SK-N-SH (cell line): ENCODE data around the gene DOCK8. TPM values are rescaled to one million over a fixed set of nuclear protein-coding genes. Genes with fewer than 3 reads are reported as not detected.

Source experiments
- CTCF ChIA-PET: fragments of 300-600, 350-600 bp; formaldehyde crosslinking; extraction: SDS; loops from one replicate; lab custom pipeline; 2021; lab: Yijun Ruan, JAX
- POLR2A ChIA-PET: fragments of 350-600 bp; sonication (Branson Sonifier 250); formaldehyde crosslinking; extraction: SDS; loops from one replicate; lab custom pipeline; 2020; ENCODE audit warnings: antibody characterized with exemption, inconsistent platforms; lab: Yijun Ruan, JAX
- DNase-seq: peaks from one replicate; pipeline ENCODE4 v3.0.0; 2012
- H2AFZ ChIP-seq: fragments of 200-600 bp; sonication (generic); 2 replicates; pipeline ENCODE4 v1.8.1; 2016; ENCODE audit warnings: antibody characterized with exemption, mild to moderate bottlenecking, low read depth
- H3F3A ChIP-seq: fragments of 200-600 bp; sonication (generic); replicated peaks from 2 replicates; pipeline ENCODE3; 2016; ENCODE audit warnings: antibody characterized with exemption, mild to moderate bottlenecking; ENCODE audit not compliant: insufficient read depth
- H3K27ac ChIP-seq, 2 experiments: fragments of 200-500 bp in 1 of 2; fragments of 200-600 bp in 1 of 2; sonication (Bioruptor generic) in 1 of 2; sonication (generic), shearing (Covaris generic) in 1 of 2; 2 replicates each; pipeline versions ENCODE4 v1.5.1 to v1.6.1; 2014 to 2016; ENCODE audit warnings: low read depth in 2 of 2, inconsistent platforms in 1 of 2, low read length in 1 of 2, mild to moderate bottlenecking in 1 of 2, mixed read lengths in 1 of 2
- H3K27me3 ChIP-seq: fragments of 200-600 bp; sonication (generic), shearing (Covaris generic); 2 replicates; pipeline ENCODE4 v1.6.1; 2016; ENCODE audit warnings: mixed run types; ENCODE audit not compliant: insufficient read depth
- H3K36me3 ChIP-seq, 2 experiments: fragments of 200-500 bp in 1 of 2; fragments of 200-600 bp in 1 of 2; sonication (Bioruptor generic) in 1 of 2; sonication (generic) in 1 of 2; replicated peaks in 1 of 2; 2 replicates each; pipeline versions ENCODE3 to v1.5.1; 2014 to 2016; ENCODE audit warnings: low read length in 1 of 2, mild to moderate bottlenecking in 1 of 2; ENCODE audit not compliant: insufficient read depth in 2 of 2, control insufficient read depth in 1 of 2
- H3K4me1 ChIP-seq, 2 experiments: fragments of 200-500 bp in 1 of 2; fragments of 200-600 bp in 1 of 2; sonication (Bioruptor generic) in 1 of 2; sonication (generic), shearing (Covaris generic) in 1 of 2; 2 replicates each; pipeline versions ENCODE4 v1.5.1 to v1.6.1; 2014 to 2016; ENCODE audit warnings: low read depth in 1 of 2, low read length in 1 of 2, mixed run types in 1 of 2; ENCODE audit not compliant: insufficient read depth in 2 of 2, control insufficient read depth in 1 of 2
- H3K4me2 ChIP-seq: fragments of 200-600 bp; sonication (generic), shearing (Covaris generic); 2 replicates; pipeline ENCODE4 v1.6.1; 2017; ENCODE audit warnings: mixed run types
- H3K4me3 ChIP-seq, 2 experiments: fragments of 200-500 bp in 1 of 2; fragments of 200-600 bp in 1 of 2; sonication (Bioruptor generic) in 1 of 2; sonication (generic), shearing (Covaris generic) in 1 of 2; 2 replicates each; pipeline versions ENCODE4 v1.5.1 to v1.8.1; 2014 to 2016; ENCODE audit warnings: low read depth in 2 of 2, inconsistent platforms in 1 of 2, low read length in 1 of 2, mild to moderate bottlenecking in 1 of 2, mixed read lengths in 1 of 2, moderate library complexity in 1 of 2
- H3K79me2 ChIP-seq: fragments of 200-600 bp; sonication (generic); 2 replicates; pipeline ENCODE4 v1.8.1; 2017; ENCODE audit warnings: mild to moderate bottlenecking; ENCODE audit not compliant: insufficient read depth
- H3K9ac ChIP-seq: fragments of 200-600 bp; sonication (generic); 2 replicates; pipeline ENCODE4 v1.6.1; 2017; ENCODE audit warnings: mixed run types
- H3K9me2 ChIP-seq: fragments of 200-600 bp; sonication (generic); 2 replicates; pipeline ENCODE4 v1.6.1; 2017; ENCODE audit warnings: mixed run types
- H3K9me3 ChIP-seq: fragments of 200-600 bp; sonication (generic); 2 replicates; pipeline ENCODE4 v1.6.1; 2017; ENCODE audit warnings: mixed run types, mild to moderate bottlenecking, moderate library complexity
- H4K20me1 ChIP-seq: fragments of 200-600 bp; sonication (generic); 2 replicates; pipeline ENCODE4 v1.6.1; 2017; ENCODE audit warnings: mild to moderate bottlenecking, mixed run types; ENCODE audit not compliant: insufficient read depth
- CHD2 ChIP-seq: fragments of 150-350 bp; IDR thresholded peaks from 2 replicates; pipeline ENCODE4 v1.6.1; 2018; ENCODE audit warnings: low read length; ENCODE audit not compliant: partially characterized antibody
- ELF1 ChIP-seq: IDR thresholded peaks from 2 replicates; pipeline ENCODE4 v1.4.0; 2012
- EP300 ChIP-seq, 2 experiments: IDR thresholded peaks; 2 replicates each; pipeline versions ENCODE4 v1.4.0 to v1.6.1; 2012; ENCODE audit warnings: borderline replicate concordance in 1 of 2, low read depth in 1 of 2, low read length in 1 of 2
- FOSL2 ChIP-seq: IDR thresholded peaks from 2 replicates; pipeline ENCODE4 v1.4.0; 2012; ENCODE audit warnings: low read depth, mild to moderate bottlenecking, moderate library complexity, borderline replicate concordance
- FOXM1 ChIP-seq: IDR thresholded peaks from 2 replicates; pipeline ENCODE4 v1.4.0; 2012; ENCODE audit warnings: low read depth, mild to moderate bottlenecking
- GATA2 ChIP-seq: sonication (generic); formaldehyde crosslinking; IDR thresholded peaks from 2 replicates; pipeline ENCODE4 v1.5.0; 2020; ENCODE audit warnings: mild to moderate bottlenecking, missing genetic modification reagents
- MAX ChIP-seq: IDR thresholded peaks from 2 replicates; pipeline ENCODE4 v1.4.0; 2012; ENCODE audit warnings: low read depth
- MEF2A ChIP-seq: IDR thresholded peaks from 2 replicates; pipeline ENCODE4 v1.4.0; 2012; ENCODE audit warnings: low read depth, borderline replicate concordance
- NRF1 ChIP-seq: IDR thresholded peaks from 2 replicates; pipeline ENCODE4 v1.6.1; 2012; ENCODE audit warnings: low read depth, mild to moderate bottlenecking, low read length
- RAD21 ChIP-seq: IDR thresholded peaks from 2 replicates; pipeline ENCODE4 v1.6.1; 2012; ENCODE audit warnings: mild to moderate bottlenecking, low read length
- REST ChIP-seq: IDR thresholded peaks from 2 replicates; pipeline ENCODE4 v1.6.1; 2012; ENCODE audit warnings: mild to moderate bottlenecking, low read depth, low read length, moderate library complexity
- SIN3A ChIP-seq: IDR thresholded peaks from 2 replicates; pipeline ENCODE4 v1.6.1; 2012; ENCODE audit warnings: low read depth, mild to moderate bottlenecking, low read length, moderate library complexity, borderline replicate concordance
- TCF12 ChIP-seq: IDR thresholded peaks from 2 replicates; pipeline ENCODE4 v1.4.0; 2012
- ZBTB33 ChIP-seq: IDR thresholded peaks from 2 replicates; pipeline ENCODE4 v1.4.0; 2012; ENCODE audit warnings: low read depth, borderline replicate concordance
- WGBS: methylation state at CpG from one replicate; pipeline ENCODE4 v1.1.6; 2017; ENCODE audit warnings: low lambda C conversion rate; 5-methylcytosine and 5-hydroxymethylcytosine counted together
- polyA plus RNA-seq, 3 experiments: library from polyadenylated mRNA; depleted of rRNA; stranded (reverse); fragments of >200 nt; gene quantifications; 2 replicates each; pipeline ENCODE4 v1.2.3, GENCODE V29; 2012
- TF ChIP-seq, protein P1 (sequence below): fragments of 150-350 bp; IDR thresholded peaks from 2 replicates; pipeline ENCODE4 v1.6.1; 2017; ENCODE audit warnings: antibody characterized with exemption, low read length, low read depth, borderline replicate concordance

DOCK8 gene
- polyA plus RNA-seq, 1 of the 3 experiments (the other 2 are of a cell fraction) = not detected

DNA sequence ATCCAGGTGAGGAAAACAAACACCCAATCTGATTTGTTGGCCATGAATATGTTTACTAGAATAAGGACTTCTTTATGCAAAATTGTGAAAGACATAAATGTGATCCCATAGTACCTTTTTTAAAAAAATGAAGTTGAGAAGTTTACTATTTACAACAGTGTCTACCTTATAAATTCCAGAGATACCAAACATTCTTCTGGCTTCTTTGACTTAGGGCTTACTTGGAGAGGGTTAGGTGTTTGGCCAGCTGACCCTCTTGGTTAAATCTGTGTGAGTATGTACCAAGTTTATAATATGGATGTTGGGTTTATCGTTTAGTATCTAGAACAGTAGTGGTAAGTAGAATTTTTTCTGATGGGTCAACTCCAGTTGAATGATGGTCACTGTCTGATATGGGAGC, 212.3 kb downstream of the DOCK8 start:
- CTCF ChIA-PET = no interaction called here

GRCh38 chr9:431701-432100, 217.0 kb downstream of the DOCK8 start:
- Histone ChIP-seq H3K4me2 (no peak overlapping the region), H4K20me1 (no peaks in the 10 kb centered on the region), H3K79me2 (no peaks in the 10 kb centered on the region), H3K4me3 (no peak overlapping the region), H3K9me2 (no peaks in the 10 kb centered on the region), H2AFZ (no peak overlapping the region), H3F3A (no peaks in the 10 kb centered on the region), H3K9me3 (no peaks in the 10 kb centered on the region), H3K4me1 (no peaks in the 10 kb centered on the region), H3K27me3 (no peaks in the 10 kb centered on the region), H3K9ac (no peak overlapping the region), H3K36me3 (no peaks in the 10 kb centered on the region), H3K27ac (no peak overlapping the region)
- POLR2A ChIA-PET = no interaction called here
- no peak for DNase-seq
- no peak for TF ChIP-seq TCF12
- no peak for TF ChIP-seq FOXM1
- TF ChIP-seq, protein P1, sequence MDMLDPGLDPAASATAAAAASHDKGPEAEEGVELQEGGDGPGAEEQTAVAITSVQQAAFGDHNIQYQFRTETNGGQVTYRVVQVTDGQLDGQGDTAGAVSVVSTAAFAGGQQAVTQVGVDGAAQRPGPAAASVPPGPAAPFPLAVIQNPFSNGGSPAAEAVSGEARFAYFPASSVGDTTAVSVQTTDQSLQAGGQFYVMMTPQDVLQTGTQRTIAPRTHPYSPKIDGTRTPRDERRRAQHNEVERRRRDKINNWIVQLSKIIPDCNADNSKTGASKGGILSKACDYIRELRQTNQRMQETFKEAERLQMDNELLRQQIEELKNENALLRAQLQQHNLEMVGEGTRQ = no peak
- no peak for TF ChIP-seq REST
- TF ChIP-seq ZBTB33 = no peak
- no peak for TF ChIP-seq ELF1
- CTCF ChIA-PET = no interaction called here
- 13% methylated on average over 1 of the region's 1 CpG for WGBS

More for the DNA sequence above, 212.3 kb downstream of the DOCK8 start:
- WGBS = 17% methylated on average over 1 of the region's 1 CpG
- no peaks in the 10 kb centered on the region for H3K9me2 ChIP-seq
- H3K9ac ChIP-seq = no peak overlapping the region
- no peaks in the 10 kb centered on the region for H3K36me3 ChIP-seq
- DNase-seq = no peak
- 0 out of 2 replicates have a peak, but pooled peaks cover 1% of the 10 kb centered on the region for H3K27me3 ChIP-seq
- H3K4me3 ChIP-seq = no peak overlapping the region
- H3F3A ChIP-seq = no peaks in the 10 kb centered on the region
- no peaks in the 10 kb centered on the region for H3K9me3 ChIP-seq
- no peaks in the 10 kb centered on the region for H3K4me1 ChIP-seq
- H4K20me1 ChIP-seq = no peaks in the 10 kb centered on the region
- no peak overlapping the region for H2AFZ ChIP-seq
- TF ChIP-seq FOSL2 (no peak), NRF1 (no peak), EP300 (IDR thresholded peaks at IDR 0.05; ENCODE audit: borderline replicate concordance in 1 of 2, low read depth in 1 of 2, low read length in 1 of 2) (no peak), MAX (no peak), RAD21 (no peak), MEF2A (no peak), GATA2 (CRISPR knock-in tag) (no peak), FOXM1 (no peak), SIN3A (no peak), CHD2 (no peak)
- TF ChIP-seq, all 33 proteins: peak for 0
- POLR2A ChIA-PET = no interaction called here
- no peak overlapping the region for H3K4me2 ChIP-seq
- no peak overlapping the region for H3K27ac ChIP-seq
- H3K79me2 ChIP-seq = no peaks in the 10 kb centered on the region
